BJ (cell line): Measurements from ENCODE around the gene TCF3. TPM values are rescaled to one million over a fixed set of nuclear protein-coding genes. Genes with fewer than 3 reads are reported as not detected.

Source experiments
- CTCF ChIA-PET: fragments of 350-600 bp; formaldehyde crosslinking; extraction: SDS; loops from one replicate; lab custom pipeline; 2021; ENCODE audit warnings: antibody characterized with exemption, inconsistent platforms; lab: Yijun Ruan, JAX
- POLR2A ChIA-PET: fragments of 300-600 bp; sonication (Branson Sonifier 250); formaldehyde crosslinking; extraction: SDS; loops from one replicate; lab custom pipeline; 2021; ENCODE audit warnings: antibody characterized with exemption; lab: Charles Lee
- DNase-seq: peaks from one replicate; pipeline ENCODE4 v3.0.0-alpha.2; 2011; ENCODE audit warnings: low read depth
- H3K27me3 ChIP-seq: 2 replicates; pipeline ENCODE4 v1.6.0; 2011; ENCODE audit warnings: low read length; ENCODE audit not compliant: control insufficient read depth, insufficient read depth
- H3K36me3 ChIP-seq: 2 replicates; pipeline ENCODE4 v1.5.1; 2011; ENCODE audit warnings: low read length; ENCODE audit not compliant: control insufficient read depth, insufficient read depth
- H3K4me3 ChIP-seq: 2 replicates; pipeline ENCODE4 v1.5.1; 2011; ENCODE audit warnings: low read depth, mild to moderate bottlenecking, control low read depth, low read length
- polyA plus RNA-seq: library from polyadenylated mRNA; depleted of rRNA; stranded (reverse); fragments of >200 nt; gene quantifications from 2 replicates; pipeline ENCODE4 v1.2.3, GENCODE V29; 2011
- TF ChIP-seq, protein P1 (sequence below): IDR thresholded peaks from 2 replicates; pipeline ENCODE4 v1.5.1; 2011; ENCODE audit warnings: low read depth, mild to moderate bottlenecking, control low read depth, inconsistent platforms, low read length, moderate library complexity; ENCODE audit not compliant: insufficient read depth

TCF3 gene
- polyA plus RNA-seq, 1 experiment: 49.8 TPM

DNA sequence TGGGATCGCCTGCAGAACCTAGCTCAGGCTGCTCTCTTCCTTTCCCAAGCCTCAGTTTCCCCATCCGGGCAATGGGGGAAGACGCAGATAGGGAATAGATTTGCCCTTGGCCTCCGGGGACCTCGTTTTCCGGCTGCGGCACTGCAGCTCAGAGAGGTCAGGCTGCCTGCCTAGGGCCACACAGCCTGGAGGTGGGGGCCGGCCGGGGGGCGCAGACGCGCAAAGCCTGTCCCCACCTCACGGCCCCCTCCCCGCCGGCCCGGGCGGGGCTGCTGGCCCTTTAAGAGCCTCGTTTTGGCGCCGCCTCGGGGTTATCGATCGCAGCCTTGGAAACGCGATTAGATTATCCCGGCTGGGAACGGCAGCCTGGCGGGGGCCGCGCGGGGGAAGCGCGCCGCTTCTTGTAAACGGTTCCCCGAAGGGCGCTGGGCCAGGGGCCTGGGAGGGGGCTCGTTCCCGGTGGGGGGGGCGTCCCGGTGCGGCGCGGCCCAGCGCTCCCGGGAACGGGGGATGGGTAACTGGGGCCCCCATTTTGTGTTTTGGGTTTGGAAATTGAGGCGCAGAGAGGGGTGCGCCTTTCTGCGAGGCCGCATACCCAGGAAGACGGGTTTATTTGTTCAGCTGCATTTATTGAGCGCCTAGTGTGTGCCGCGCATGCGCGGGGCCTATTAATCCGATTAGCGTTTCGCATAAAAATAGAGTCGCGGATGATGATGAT lies 23.4 kb upstream of the TCF3 start:
- TF ChIP-seq, protein P1, sequence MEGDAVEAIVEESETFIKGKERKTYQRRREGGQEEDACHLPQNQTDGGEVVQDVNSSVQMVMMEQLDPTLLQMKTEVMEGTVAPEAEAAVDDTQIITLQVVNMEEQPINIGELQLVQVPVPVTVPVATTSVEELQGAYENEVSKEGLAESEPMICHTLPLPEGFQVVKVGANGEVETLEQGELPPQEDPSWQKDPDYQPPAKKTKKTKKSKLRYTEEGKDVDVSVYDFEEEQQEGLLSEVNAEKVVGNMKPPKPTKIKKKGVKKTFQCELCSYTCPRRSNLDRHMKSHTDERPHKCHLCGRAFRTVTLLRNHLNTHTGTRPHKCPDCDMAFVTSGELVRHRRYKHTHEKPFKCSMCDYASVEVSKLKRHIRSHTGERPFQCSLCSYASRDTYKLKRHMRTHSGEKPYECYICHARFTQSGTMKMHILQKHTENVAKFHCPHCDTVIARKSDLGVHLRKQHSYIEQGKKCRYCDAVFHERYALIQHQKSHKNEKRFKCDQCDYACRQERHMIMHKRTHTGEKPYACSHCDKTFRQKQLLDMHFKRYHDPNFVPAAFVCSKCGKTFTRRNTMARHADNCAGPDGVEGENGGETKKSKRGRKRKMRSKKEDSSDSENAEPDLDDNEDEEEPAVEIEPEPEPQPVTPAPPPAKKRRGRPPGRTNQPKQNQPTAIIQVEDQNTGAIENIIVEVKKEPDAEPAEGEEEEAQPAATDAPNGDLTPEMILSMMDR: no peak
- ChIA-PET POLR2A (no interaction called here), CTCF (interaction anchor here (0.8 to 2.5 kb wide), 9 partner anchors 15 to 130 kb away, joined by 3 to 8 read pairs (median 4); no protein-coding TSS in a partner anchor)
- Histone ChIP-seq H3K4me3 (no peak overlapping the region), H3K36me3 (no peaks in the 10 kb centered on the region), H3K27me3 (peaks cover 17% of the 10 kb centered on the region)
- DNase-seq: no peak

DNA sequence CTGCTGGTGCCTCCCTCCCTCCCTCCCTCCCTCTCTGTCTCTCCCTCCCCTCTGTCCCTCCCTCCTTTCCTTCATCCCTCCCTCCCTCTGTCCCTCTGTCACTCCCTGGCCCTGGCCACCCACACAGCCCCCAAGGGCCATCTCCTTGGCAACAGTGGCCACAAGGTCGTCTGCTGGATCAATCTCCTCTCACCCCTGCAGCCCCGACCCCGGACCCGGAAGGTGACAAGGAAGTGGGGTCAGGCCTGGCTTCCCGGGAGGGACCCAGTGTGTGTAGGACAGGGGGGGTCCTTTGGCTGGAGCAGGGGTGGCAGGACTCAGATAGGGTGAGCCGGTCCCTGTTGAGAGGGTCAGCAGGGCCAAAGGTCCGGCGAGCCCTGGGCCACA lies 21.9 kb upstream of the TCF3 start:
- ChIA-PET POLR2A (no interaction called here), CTCF (interaction anchor here (1.0 to 6.0 kb wide), 5 partner anchors 12 to 129 kb away, joined by 3 to 128 read pairs (median 25); no protein-coding TSS in a partner anchor)
- TF ChIP-seq, protein P1: no peak

DNA sequence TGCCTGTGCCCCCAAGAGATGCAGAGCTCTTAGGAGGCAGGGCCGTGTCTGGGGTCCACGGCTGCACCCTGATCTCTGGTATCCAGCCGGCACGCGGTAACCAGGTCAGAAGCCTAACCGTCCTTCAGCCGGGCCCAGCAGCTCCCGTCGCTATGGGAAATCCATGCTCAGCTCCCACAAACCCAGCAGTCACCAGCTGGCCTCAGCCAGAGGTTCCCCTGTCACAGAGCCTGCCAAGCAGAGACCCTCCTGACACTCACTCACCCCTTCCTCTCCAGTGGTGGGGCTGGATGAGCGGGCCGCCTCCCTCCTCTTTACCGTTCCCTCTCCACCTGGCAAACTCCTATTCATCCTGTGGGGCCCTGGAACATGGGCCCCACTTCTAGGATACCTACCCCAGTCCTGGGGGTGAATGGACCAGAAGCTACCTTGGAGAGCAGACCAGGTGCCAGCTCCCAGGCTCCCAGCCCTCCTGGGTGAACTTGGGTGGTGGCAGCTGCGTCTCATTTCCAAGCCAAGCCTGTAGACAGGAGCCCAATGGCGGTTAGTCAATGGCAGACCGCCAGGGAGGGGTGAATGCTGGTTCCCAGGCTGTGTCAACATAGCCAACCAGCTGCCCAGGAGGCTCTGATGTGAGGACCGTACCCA lies 21.4 kb upstream of the TCF3 start:
- DNase-seq: no peak
- TF ChIP-seq, protein P1: no peak
- ChIA-PET POLR2A (interaction anchor here (0.8 kb wide), 1 partner anchor 111 kb away, joined by 3 read pairs; no protein-coding TSS in a partner anchor), CTCF (interaction anchor here (1.0 to 6.0 kb wide), 13 partner anchors 9 to 152 kb away, joined by 3 to 128 read pairs (median 25); no protein-coding TSS in a partner anchor)
- H3K4me3 ChIP-seq: no peak overlapping the region
- H3K27me3 ChIP-seq: peaks cover 18% of the 10 kb centered on the region
- H3K36me3 ChIP-seq: no peaks in the 10 kb centered on the region

More for the DNA sequence above, 21.9 kb upstream of the TCF3 start:
- no peak for DNase-seq
- Histone ChIP-seq H3K27me3 (peaks cover 17% of the 10 kb centered on the region), H3K36me3 (no peaks in the 10 kb centered on the region), H3K4me3 (no peak overlapping the region)

DNA sequence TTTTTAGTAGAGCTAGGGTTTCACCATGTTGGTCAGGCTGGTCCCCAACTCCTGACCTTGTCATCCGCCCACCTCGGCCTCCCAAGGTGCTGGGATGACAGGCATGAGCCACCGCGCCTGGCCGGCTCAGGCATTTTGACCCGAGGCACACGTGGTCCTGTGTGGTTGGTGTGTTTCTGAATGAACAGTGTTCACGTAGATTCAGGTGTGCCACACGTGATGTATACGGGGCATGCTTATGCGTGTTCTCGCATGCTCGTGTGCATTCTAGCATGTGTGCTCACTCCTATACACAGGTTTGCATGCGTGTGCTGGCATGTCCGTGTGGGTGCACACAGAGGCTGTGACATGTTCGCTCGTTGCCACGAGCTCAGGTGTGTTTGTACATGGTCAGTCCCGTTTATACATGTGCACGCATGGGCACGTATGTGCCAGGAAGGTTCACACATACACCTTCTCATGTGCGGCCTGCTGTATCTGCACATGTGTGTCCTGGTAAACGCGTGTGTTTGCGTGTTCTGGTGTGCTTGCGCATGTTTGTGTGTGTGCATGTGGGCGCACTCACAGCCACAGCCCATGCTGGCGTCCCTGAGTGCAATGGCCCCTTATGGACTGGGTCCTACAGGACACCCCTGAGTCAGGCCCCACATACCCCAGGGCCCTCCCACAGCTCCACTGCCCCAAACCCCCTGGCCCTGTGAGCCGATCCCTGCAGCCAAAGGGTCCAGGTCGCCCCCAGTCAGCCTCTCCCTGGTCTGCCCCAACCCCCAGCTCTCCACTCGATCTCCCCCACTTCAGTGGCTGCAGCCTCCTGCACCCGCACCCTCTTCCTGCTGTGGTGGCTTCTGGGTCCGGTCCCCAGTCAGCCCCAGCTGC lies 20.6 kb upstream of the TCF3 start:
- TF ChIP-seq, protein P1: no peak
- CTCF ChIA-PET: interaction anchor here (0.6 to 6.0 kb wide), 59 partner anchors 10 to 230 kb away, joined by 3 to 128 read pairs (median 4); partner anchors contain the start of genes MBD3, TCF3 and UQCR11
- Histone ChIP-seq H3K27me3 (peaks cover 22% of the 10 kb centered on the region), H3K36me3 (no peaks in the 10 kb centered on the region), H3K4me3 (no peak overlapping the region)
- POLR2A ChIA-PET: interaction anchor here (0.8 kb wide), 1 partner anchor 111 kb away, joined by 3 read pairs; no protein-coding TSS in a partner anchor
- no peak for DNase-seq
